Measurements from ENCODE around the gene MRPL19. TPM values are rescaled to one million over a fixed set of nuclear protein-coding genes. Genes with fewer than 3 reads are reported as not detected.
"Not testable (repeated sequence)": the region's sequence is repeated elsewhere in the genome, so short reads cannot be mapped to it uniquely, and the experiment has no call there.

MRPL19 gene
- total RNA-seq, 1 donor from 2014 or later: 64.2 TPM

GRCh38 chr2:75675908-75676307 lies 29.3 kb downstream of the MRPL19 start:
- H3K36me3 ChIP-seq (ENCODE audit: control insufficient read depth, insufficient read depth, low read length): no peaks in the 10 kb centered on the region
- no peak for DNase-seq (ENCODE audit: low read depth)
- no peak for TF ChIP-seq CTCF (IDR thresholded peaks at IDR 0.05; ENCODE audit: insufficient read depth, low read length, poor library complexity, severe bottlenecking)
- no peak overlapping the region for H3K4me3 ChIP-seq (ENCODE audit: low read depth, low read length)
- H3K27me3 ChIP-seq (ENCODE audit: control insufficient read depth, insufficient read depth, low read length): no peaks in the 10 kb centered on the region

GRCh38 chr2:75676464-75676863 lies 29.9 kb downstream of the MRPL19 start:
- no peak for TF ChIP-seq CTCF (IDR thresholded peaks at IDR 0.05; ENCODE audit: insufficient read depth, low read length, poor library complexity, severe bottlenecking)

GRCh38 chr2:75679556-75679955 lies 33.0 kb downstream of the MRPL19 start:
- DNase-seq (ENCODE audit: low read depth): no peak
- Histone ChIP-seq H3K27me3 (ENCODE audit: control insufficient read depth, insufficient read depth, low read length) (no peaks in the 10 kb centered on the region), H3K36me3 (ENCODE audit: control insufficient read depth, insufficient read depth, low read length) (no peaks in the 10 kb centered on the region), H3K4me3 (ENCODE audit: low read depth, low read length) (no peak overlapping the region)
- no peak for TF ChIP-seq CTCF (IDR thresholded peaks at IDR 0.05; ENCODE audit: insufficient read depth, low read length, poor library complexity, severe bottlenecking)

More at GRCh38 chr2:75676464-75676863, 29.9 kb downstream of the MRPL19 start:
- no peak for DNase-seq (ENCODE audit: low read depth)
- no peak overlapping the region for H3K4me3 ChIP-seq (ENCODE audit: low read depth, low read length)
- no peaks in the 10 kb centered on the region for H3K27me3 ChIP-seq (ENCODE audit: control insufficient read depth, insufficient read depth, low read length)
- no peaks in the 10 kb centered on the region for H3K36me3 ChIP-seq (ENCODE audit: control insufficient read depth, insufficient read depth, low read length)

- DNase-seq (ENCODE audit: low read depth): no peak
- Histone ChIP-seq H3K27me3 (ENCODE audit: control insufficient read depth, insufficient read depth, low read length) (no peaks in the 10 kb centered on the region), H3K4me3 (ENCODE audit: low read depth, low read length) (no peak overlapping the region), H3K36me3 (ENCODE audit: control insufficient read depth, insufficient read depth, low read length) (no peaks in the 10 kb centered on the region)
- no peak for TF ChIP-seq CTCF (IDR thresholded peaks at IDR 0.05; ENCODE audit: insufficient read depth, low read length, poor library complexity, severe bottlenecking)
Measured at GRCh38 chr2:75680402-75680801, 33.8 kb downstream of the MRPL19 start.

- not testable (repeated sequence) for H3K4me3 ChIP-seq (ENCODE audit: low read depth, low read length); H3K27me3 ChIP-seq (ENCODE audit: control insufficient read depth, insufficient read depth, low read length); DNase-seq (ENCODE audit: low read depth); H3K36me3 ChIP-seq (ENCODE audit: control insufficient read depth, insufficient read depth, low read length)
Measured at GRCh38 chr2:75683430-75683829, 36.8 kb downstream of the MRPL19 start.

GRCh38 chr2:75688196-75688595 lies 41.6 kb downstream of the MRPL19 start:
- Histone ChIP-seq H3K27me3 (ENCODE audit: control insufficient read depth, insufficient read depth, low read length) (no peaks in the 10 kb centered on the region), H3K4me3 (ENCODE audit: low read depth, low read length) (no peak overlapping the region), H3K36me3 (ENCODE audit: control insufficient read depth, insufficient read depth, low read length) (no peaks in the 10 kb centered on the region)
- no peak for DNase-seq (ENCODE audit: low read depth)
- no peak for TF ChIP-seq CTCF (IDR thresholded peaks at IDR 0.05; ENCODE audit: insufficient read depth, low read length, poor library complexity, severe bottlenecking)
